Measurements from ENCODE around the gene TNNC2. TPM values are rescaled to one million over a fixed set of nuclear protein-coding genes. Genes with fewer than 3 reads are reported as not detected.
"Not testable (repeated sequence)": the region's sequence is repeated elsewhere in the genome, so short reads cannot be mapped to it uniquely, and the experiment has no call there.

Gene TNNC2
- total RNA-seq, 2 donors from 2014 or later, result 2.9 to 3.8 TPM

DNA sequence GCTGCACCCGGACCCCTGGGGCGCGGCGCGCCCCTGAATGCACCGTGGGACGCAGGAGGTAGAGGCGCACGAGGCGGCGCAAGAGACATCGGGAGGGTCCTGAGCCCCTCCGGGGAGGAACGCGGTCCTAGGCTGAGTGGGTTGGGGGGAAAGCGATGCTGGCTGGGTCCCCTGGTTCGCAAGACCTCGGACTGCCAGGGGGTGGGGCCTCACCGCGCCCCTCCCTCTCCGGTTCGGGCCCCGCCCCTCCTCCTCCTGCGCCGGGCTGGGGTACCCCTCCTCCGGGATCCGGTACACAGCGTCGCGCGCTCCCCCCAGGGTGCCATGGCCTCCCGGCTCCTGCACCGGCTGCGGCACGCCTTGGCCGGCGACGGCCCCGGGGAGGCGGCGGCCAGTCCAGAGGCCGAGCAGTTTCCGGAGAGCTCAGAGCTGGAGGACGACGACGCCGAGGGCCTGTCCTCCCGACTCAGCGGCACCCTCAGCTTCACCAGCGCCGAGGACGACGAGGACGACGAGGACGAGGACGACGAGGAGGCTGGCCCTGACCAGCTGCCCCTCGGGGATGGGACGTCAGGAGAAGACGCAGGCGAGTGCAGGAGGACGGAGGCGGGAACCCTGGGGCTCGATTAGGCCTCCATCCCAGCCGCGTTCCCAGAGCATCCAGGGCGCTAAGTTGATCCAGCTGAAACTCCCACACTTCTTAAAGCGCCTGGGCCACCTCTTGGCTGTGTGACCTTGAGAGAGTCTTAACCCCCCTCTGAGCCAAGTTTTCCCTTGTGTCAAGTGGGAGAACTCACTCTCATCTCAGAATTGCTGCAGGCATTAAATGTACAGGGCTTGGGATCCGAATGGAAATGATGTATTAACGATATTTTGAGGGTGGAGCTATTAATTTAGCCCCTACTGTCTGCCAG, 7.0 kb upstream of the TNNC2 start:
- H3K4me3 ChIP-seq, result peak overlapping the region; percentile 58
- H3K27me3 ChIP-seq, result no peaks in the 10 kb centered on the region
- no peaks in the 10 kb centered on the region for H3K9me3 ChIP-seq
- H3K36me3 ChIP-seq, result no peaks in the 10 kb centered on the region
- peaks cover 6% of the 10 kb centered on the region for H3K4me1 ChIP-seq
- intact Hi-C loops (cut with DNase I), result no loop called here
- H3K27ac ChIP-seq, result peak overlapping the region; percentile 85
- TF ChIP-seq, protein P1, sequence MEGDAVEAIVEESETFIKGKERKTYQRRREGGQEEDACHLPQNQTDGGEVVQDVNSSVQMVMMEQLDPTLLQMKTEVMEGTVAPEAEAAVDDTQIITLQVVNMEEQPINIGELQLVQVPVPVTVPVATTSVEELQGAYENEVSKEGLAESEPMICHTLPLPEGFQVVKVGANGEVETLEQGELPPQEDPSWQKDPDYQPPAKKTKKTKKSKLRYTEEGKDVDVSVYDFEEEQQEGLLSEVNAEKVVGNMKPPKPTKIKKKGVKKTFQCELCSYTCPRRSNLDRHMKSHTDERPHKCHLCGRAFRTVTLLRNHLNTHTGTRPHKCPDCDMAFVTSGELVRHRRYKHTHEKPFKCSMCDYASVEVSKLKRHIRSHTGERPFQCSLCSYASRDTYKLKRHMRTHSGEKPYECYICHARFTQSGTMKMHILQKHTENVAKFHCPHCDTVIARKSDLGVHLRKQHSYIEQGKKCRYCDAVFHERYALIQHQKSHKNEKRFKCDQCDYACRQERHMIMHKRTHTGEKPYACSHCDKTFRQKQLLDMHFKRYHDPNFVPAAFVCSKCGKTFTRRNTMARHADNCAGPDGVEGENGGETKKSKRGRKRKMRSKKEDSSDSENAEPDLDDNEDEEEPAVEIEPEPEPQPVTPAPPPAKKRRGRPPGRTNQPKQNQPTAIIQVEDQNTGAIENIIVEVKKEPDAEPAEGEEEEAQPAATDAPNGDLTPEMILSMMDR (IDR thresholded peaks at IDR 0.05), result no peak
- peak; percentile 75 for DNase-seq
- peak overlapping the region; percentile 60 to 85 for H3K9ac ChIP-seq (ENCODE audit: low read depth in 2 of 2, low read length in 2 of 2)

DNA sequence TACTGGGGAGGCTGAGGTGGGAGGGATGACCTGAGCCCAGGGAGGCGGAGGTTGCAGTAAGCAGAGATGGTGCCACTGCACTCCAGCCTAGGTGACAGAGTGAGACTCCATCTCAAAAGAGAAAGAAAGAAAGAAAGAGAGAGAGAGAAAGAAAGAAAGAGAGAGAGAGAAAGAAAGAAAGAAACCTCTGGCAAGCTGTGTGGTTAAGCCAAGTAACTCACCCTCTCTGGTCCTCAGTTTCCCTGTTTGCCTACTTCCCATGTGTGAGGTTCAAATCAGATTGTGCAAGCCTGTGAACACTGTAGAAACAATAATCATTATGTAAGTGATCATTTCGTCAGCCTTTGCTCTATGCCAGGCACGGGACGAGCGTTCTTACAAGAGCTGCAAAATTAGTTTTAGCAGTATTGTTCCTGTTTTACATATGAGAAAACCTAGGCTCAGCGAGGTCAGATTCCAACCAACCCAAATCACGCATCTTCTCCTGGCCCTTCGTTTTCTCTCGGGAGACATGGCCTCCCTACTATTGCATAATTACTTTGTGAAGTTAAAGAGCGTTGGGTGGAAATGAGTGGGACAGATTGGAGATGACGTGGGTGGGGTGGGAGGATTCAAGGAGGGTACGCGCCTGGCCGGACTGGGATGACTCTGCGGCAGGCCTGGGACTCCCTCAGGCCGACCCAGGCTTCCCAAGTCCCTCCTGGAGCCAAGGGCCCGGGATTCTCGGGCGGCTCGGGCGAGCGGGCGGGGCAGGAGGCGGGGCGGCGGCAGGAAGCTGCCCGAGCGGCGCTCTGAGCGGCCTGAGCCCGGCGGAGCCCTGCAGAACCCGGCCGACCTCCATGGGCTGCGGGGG, 6.1 kb upstream of the TNNC2 start, which contains the start of gene SNX21:
Gene SNX21 (plus strand): TSS at position 770 of the 853 bp plus-strand sequence. CDS start 121 bp downstream, outside the sequence.
- Histone ChIP-seq H3K27me3 (no peaks in the 10 kb centered on the region), H3K36me3 (no peaks in the 10 kb centered on the region), H3K9me3 (no peaks in the 10 kb centered on the region), H3K9ac (ENCODE audit: low read depth in 2 of 2, low read length in 2 of 2) (peak within 1 kb of the TSS; percentile 60 to 85), H3K4me3 (peak within 1 kb of the TSS; percentile 58), H3K4me1 (peaks cover 6% of the 10 kb centered on the region), H3K27ac (peak within 1 kb of the TSS; percentile 85)
- intact Hi-C loops (cut with DNase I), result no loop called here
- TF ChIP-seq, protein P1 (IDR thresholded peaks at IDR 0.05), result no peak
- DNase-seq, result peak; percentile 81

DNA sequence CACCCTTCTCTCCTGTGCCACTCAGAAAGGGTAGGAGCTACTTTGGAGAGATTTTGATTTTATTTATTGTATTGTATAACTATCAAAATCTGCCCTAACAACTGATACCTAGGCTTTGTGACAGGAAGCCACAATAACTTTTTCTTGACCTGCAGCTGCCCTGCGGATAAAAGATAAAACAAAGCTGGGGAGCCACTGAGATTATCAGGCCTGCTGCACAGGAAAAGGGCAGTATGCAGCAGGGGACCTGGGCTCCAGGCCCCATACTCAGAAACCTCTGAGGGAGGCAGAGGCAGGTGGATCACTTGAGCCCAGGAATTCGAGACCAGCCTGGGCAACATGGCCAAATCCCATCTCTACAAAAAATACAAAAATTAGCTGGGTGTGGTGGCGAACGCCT, 5.5 kb upstream of the TNNC2 start:
- no peaks in the 10 kb centered on the region for H3K36me3 ChIP-seq
- peak overlapping the region; percentile 85 for H3K27ac ChIP-seq
- no peaks in the 10 kb centered on the region for H3K27me3 ChIP-seq
- peaks cover 6% of the 10 kb centered on the region for H3K4me1 ChIP-seq
- intact Hi-C loops (cut with DNase I), result no loop called here
- H3K9ac ChIP-seq (ENCODE audit: low read depth in 2 of 2, low read length in 2 of 2), result no peak overlapping the region
- H3K4me3 ChIP-seq, result no peak overlapping the region
- TF ChIP-seq, protein P1 (IDR thresholded peaks at IDR 0.05), result no peak
- H3K9me3 ChIP-seq, result no peaks in the 10 kb centered on the region
- DNase-seq, result no peak

DNA sequence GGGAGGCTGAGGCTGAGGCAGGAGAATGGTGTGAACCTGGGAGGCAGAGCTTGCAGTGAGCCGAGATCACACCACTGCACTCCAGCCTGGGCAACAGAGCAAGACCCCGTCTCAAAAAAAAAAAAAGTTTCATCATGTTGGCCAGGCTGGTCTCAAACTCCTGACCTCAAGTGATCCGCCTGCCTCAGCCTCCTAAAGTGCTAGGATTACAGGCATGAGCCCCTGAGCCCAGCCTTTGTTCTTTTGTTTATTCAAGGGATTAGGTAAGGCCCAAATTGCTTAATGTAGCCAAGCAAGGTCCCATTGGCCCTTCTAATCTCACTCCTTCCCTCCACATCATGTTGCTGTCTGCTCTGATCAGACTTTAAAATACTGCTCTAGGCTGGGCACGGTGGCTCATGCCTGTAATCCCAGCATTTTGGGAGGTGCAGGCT, 2.6 kb upstream of the TNNC2 start:
- H3K36me3 ChIP-seq; H3K9me3 ChIP-seq; H3K27me3 ChIP-seq; H3K4me1 ChIP-seq; DNase-seq; H3K27ac ChIP-seq; H3K4me3 ChIP-seq; H3K9ac ChIP-seq (ENCODE audit: low read depth in 2 of 2, low read length in 2 of 2): not testable (repeated sequence)
- intact Hi-C loops (cut with DNase I), result loop anchor here (10.0 kb wide), 1 partner anchor 55 kb away; the partner anchor contains the start of genes SPATA25 and ZSWIM1

DNA sequence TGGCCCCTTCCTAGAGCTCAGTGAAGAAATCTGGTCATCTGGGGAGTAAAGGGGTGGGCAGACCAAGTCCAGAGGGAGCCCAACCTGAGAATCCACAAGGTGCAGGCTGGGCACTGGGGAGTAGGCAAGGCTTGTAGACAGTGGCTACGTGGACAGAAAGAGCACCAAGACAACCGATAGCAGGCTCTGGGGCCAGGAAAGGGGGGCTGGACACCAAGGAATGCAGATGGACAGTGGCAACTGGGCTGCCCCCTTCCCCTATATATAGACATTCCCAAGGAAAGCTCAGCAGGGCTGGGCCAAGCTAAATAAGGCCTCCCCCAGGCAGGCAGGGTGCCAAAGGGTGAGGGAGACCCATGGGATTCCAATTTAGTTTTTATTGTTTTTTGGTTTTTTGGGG, 1.5 kb upstream of the TNNC2 start:
- H3K4me3 ChIP-seq, result no peak overlapping the region
- TF ChIP-seq, protein P1 (IDR thresholded peaks at IDR 0.05), result no peak
- no peaks in the 10 kb centered on the region for H3K27me3 ChIP-seq
- H3K36me3 ChIP-seq, result no peaks in the 10 kb centered on the region
- no peak overlapping the region for H3K9ac ChIP-seq (ENCODE audit: low read depth in 2 of 2, low read length in 2 of 2)
- no peaks in the 10 kb centered on the region for H3K4me1 ChIP-seq
- no peak for DNase-seq
- intact Hi-C loops (cut with DNase I), result loop anchor here (10.0 kb wide), 1 partner anchor 56 kb away; the partner anchor contains the start of genes SPATA25 and ZSWIM1
- no peaks in the 10 kb centered on the region for H3K9me3 ChIP-seq
- H3K27ac ChIP-seq, result no peak overlapping the region

Data from colonic mucosa (tissue), 4 donors.